NCI-H2227 treated with DMSO at 0.1 percent for 48 hours (cell line): Measurements from ENCODE around the gene CMTM6.
A peak's percentile ranks its signal among the peaks of the same experiment; 100 is the strongest.
"Not testable (repeated sequence)": the region's sequence is repeated elsewhere in the genome, so short reads cannot be mapped to it uniquely, and the experiment has no call there.

ENCODE experiments used
- DNase-seq: peaks from one replicate; lab custom pipeline; 2025; lab: John Stamatoyannopoulos, UW

The CMTM6 gene

GRCh38 chr3:32466808-32467207, 35.8 kb downstream of the CMTM6 start:
- DNase-seq, result not testable (repeated sequence)

- not testable (repeated sequence) for DNase-seq
Measured at GRCh38 chr3:32464726-32465125, 37.9 kb downstream of the CMTM6 start.

- not testable (repeated sequence) for DNase-seq
Measured at GRCh38 chr3:32463415-32463814, 39.2 kb downstream of the CMTM6 start.

- DNase-seq, result not testable (repeated sequence)
Measured at GRCh38 chr3:32462191-32462986, 40.3 kb downstream of the CMTM6 start.

GRCh38 chr3:32460817-32461496, 41.7 kb downstream of the CMTM6 start:
- DNase-seq, result not testable (repeated sequence)

- DNase-seq, result peak; percentile 31
Measured at GRCh38 chr3:32460031-32460749, 42.5 kb downstream of the CMTM6 start.

- DNase-seq, result no peak
Measured at GRCh38 chr3:32459450-32459849, 43.2 kb downstream of the CMTM6 start.

GRCh38 chr3:32457971-32458471, 44.6 kb downstream of the CMTM6 start:
- no peak for DNase-seq

GRCh38 chr3:32456429-32457130, 46.1 kb downstream of the CMTM6 start:
- DNase-seq, result no peak

- DNase-seq, result no peak
Measured at GRCh38 chr3:32455609-32456428, 46.8 kb downstream of the CMTM6 start.

- no peak for DNase-seq
Measured at GRCh38 chr3:32454731-32455608, 47.7 kb downstream of the CMTM6 start.

- no peak for DNase-seq
Measured at GRCh38 chr3:32454111-32454510, 48.5 kb downstream of the CMTM6 start.

GRCh38 chr3:32453346-32453745, 49.3 kb downstream of the CMTM6 start:
- no peak for DNase-seq

- no peak for DNase-seq
Measured at GRCh38 chr3:32452009-32452408, 50.6 kb downstream of the CMTM6 start.

GRCh38 chr3:32450992-32451659, 51.5 kb downstream of the CMTM6 start:
- no peak for DNase-seq

GRCh38 chr3:32450426-32450825, 52.2 kb downstream of the CMTM6 start:
- no peak for DNase-seq

GRCh38 chr3:32449691-32450090, 53.0 kb downstream of the CMTM6 start:
- no peak for DNase-seq

- DNase-seq, result no peak
Measured at GRCh38 chr3:32448686-32449474, 53.8 kb downstream of the CMTM6 start.
